GM19193 (cell line): ENCODE data around the gene CCDC158.

Experiments used
- POLR2A ChIP-seq: IDR thresholded peaks from 4 replicates; pipeline ENCODE4 v1.6.1; 2011; ENCODE audit not compliant: insufficient read depth, insufficient read length; ENCODE audit errors: extremely low read depth

CCDC158 gene

GRCh38 chr4:76420762-76421581, at the start of gene CCDC158:
Gene CCDC158 (minus strand): TSS chr4:76421141. CDS start chr4:76403207, 17,934 bp downstream.
- TF ChIP-seq POLR2A, result no peak

GRCh38 chr4:76470532-76470931, 49.6 kb upstream of the CCDC158 start:
- no peak for TF ChIP-seq POLR2A

- no peak for TF ChIP-seq POLR2A
These were observed 49.1 kb upstream of the CCDC158 start for GRCh38 chr4:76470064-76470463.

GRCh38 chr4:76463568-76463967, 42.6 kb upstream of the CCDC158 start:
- TF ChIP-seq POLR2A, result no peak

GRCh38 chr4:76459291-76459723, 38.4 kb upstream of the CCDC158 start:
- no peak for TF ChIP-seq POLR2A

GRCh38 chr4:76458825-76459224, 37.9 kb upstream of the CCDC158 start:
- no peak for TF ChIP-seq POLR2A

- TF ChIP-seq POLR2A, result no peak
These were observed 37.4 kb upstream of the CCDC158 start for GRCh38 chr4:76458297-76458696.

- TF ChIP-seq POLR2A, result no peak
These were observed 36.9 kb upstream of the CCDC158 start for GRCh38 chr4:76457885-76458284.

GRCh38 chr4:76453232-76453631, 32.3 kb upstream of the CCDC158 start:
- TF ChIP-seq POLR2A, result no peak

- TF ChIP-seq POLR2A, result no peak
These were observed 28.9 kb upstream of the CCDC158 start for GRCh38 chr4:76449833-76450232.

- TF ChIP-seq POLR2A, result no peak
These were observed 28.4 kb upstream of the CCDC158 start for GRCh38 chr4:76449362-76449767.

GRCh38 chr4:76448211-76448610, 27.3 kb upstream of the CCDC158 start:
- TF ChIP-seq POLR2A, result no peak

- TF ChIP-seq POLR2A, result no peak
These were observed 26.5 kb upstream of the CCDC158 start for GRCh38 chr4:76447393-76447851.

GRCh38 chr4:76445911-76446310, 25.0 kb upstream of the CCDC158 start:
- no peak for TF ChIP-seq POLR2A

- no peak for TF ChIP-seq POLR2A
These were observed 22.4 kb upstream of the CCDC158 start for GRCh38 chr4:76443376-76443775.

- TF ChIP-seq POLR2A, result no peak
These were observed 21.9 kb upstream of the CCDC158 start for GRCh38 chr4:76442807-76443206.
